HPDE6-E6E7 (cell line): Measurements from ENCODE around the gene MICAL3.
A peak's percentile ranks its signal among the peaks of the same experiment; 100 is the strongest.
"Not testable (repeated sequence)": the region's sequence is repeated elsewhere in the genome, so short reads cannot be mapped to it uniquely, and the experiment has no call there.

ENCODE experiments used
- DNase-seq: peaks from one replicate; pipeline ENCODE4 v3.0.0; 2011; ENCODE audit warnings: missing footprints; ENCODE audit errors: extremely low spot score

Gene MICAL3

DNA sequence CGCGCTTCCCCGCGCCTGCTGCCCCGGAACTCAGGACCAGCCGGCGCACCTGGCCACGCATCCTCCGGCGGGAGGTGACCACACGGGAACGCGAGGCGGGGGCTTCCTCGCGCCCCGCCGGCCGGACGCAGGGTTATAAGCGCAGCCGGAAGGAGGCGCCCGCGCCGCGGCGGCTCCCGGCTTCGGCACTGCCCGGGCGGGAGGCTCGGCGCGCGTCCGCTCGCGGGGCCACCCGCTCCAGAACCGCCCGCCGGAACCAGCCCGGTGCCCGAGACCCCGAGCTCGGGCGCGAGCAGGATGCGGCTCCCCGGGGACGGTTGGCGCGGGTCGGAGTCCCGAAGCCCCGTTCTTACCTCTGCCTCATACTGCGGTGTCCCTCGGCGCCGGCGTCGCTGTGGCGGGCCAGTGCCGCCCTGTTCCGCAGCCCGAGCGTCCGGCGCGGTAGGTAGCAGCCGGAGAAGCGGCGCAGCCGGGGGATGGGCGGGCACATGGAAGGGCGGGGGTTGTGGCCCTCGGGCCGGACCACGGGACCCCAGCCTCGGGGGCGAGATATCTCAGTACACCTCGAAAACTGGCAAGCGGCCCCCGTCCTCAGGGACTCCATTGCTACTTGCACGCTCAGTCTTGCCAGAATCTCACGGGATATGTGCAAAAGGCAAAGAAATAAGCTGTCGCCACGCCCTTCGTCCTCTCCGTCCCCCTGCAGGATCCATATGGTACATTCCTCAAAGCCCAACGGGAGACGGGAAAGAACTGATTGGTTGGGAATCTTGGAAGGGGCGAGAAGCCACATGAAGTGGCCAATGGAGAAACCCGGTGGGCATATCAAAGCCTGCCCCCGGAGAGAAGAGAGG lies 23.1 kb downstream of the MICAL3 start:
- peak; percentile 98 for DNase-seq

- DNase-seq = no peak
Measured at GRCh38 chr22:18000441-18001039, 23.8 kb downstream of the MICAL3 start.

GRCh38 chr22:17999851-18000250 lies 24.5 kb downstream of the MICAL3 start:
- DNase-seq = no peak

DNA sequence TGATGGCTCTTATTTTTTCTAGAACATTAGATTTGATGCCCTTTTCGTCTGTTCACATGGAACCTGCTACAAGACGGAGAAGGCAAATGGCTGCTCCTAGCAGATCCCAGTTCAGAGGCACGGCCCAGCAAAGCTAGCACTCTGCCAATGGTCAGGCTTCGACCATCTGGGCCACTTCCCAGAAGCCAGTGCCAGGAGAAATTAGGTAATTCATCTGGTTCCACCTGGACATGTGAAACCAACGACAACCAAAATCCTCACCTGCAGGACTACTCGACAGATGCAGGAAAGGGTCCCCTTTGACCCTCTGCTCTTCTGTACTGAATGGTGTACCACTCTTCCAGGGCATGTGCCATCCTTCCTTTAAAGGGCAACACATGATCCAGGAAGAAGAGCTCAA lies 25.4 kb downstream of the MICAL3 start:
- DNase-seq = no peak

- DNase-seq = no peak
Measured at GRCh38 chr22:17997456-17997855, 26.9 kb downstream of the MICAL3 start.

GRCh38 chr22:17995256-17995655 lies 29.1 kb downstream of the MICAL3 start:
- DNase-seq = not testable (repeated sequence)

GRCh38 chr22:17994424-17995108 lies 29.8 kb downstream of the MICAL3 start:
- DNase-seq = no peak

GRCh38 chr22:17992976-17993375 lies 31.4 kb downstream of the MICAL3 start:
- not testable (repeated sequence) for DNase-seq

- not testable (repeated sequence) for DNase-seq
Measured at GRCh38 chr22:17991992-17992391, 32.4 kb downstream of the MICAL3 start.

DNA sequence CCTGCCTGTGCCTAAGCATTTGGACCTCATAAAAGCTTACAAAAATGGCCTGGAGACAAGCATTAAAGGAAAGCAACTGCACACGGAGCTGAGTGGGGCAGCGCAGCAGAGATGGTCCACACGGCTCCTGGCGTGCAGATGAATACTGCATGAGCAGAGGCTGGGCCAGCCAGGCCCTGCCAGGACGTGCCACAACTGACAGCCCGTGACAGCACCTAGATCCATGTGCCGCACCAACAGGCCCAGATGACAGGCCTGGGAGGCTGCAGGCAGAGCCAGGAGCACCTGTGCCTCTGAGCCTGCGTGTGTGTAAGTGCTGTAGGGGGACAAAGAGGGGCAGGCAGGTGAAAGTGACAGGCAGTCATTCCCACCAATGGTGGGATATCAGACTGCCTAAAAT lies 33.4 kb downstream of the MICAL3 start:
- no peak for DNase-seq

- no peak for DNase-seq
Measured at GRCh38 chr22:17990147-17990546, 34.2 kb downstream of the MICAL3 start.

DNA sequence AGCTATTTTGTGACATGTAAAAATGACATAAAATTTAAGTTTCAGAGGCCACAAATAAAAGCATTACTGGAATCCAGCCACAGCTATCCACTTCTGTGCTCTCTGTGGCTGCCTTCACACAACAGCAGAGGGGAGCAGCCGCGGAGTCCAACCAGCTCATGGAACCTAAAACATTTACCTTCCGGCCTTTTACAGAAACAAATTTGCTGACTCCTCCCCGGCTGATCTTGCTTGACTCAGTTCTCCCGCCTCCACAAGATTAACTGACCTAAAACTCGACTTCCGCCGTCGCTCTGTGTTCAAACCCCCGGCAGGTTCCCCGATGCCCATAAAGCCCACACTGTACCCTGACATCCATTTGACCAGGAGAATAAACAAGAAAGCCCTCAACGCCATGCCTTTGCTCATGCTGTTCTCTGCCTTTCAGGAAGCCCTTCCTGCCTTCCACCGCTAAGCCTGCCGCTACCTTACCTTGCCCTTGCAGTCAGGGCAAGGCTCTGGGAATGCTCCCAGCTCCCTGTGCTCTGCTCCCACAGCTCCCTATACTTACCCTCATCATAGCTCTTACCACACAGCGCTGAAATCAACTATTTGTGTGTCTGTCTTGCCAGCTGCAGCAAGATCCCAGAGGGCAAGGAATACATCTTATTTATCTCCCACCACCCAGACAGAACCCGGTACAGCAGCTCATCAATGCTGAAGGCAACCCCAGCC lies 35.4 kb downstream of the MICAL3 start:
- no peak for DNase-seq

GRCh38 chr22:17985606-17986005 lies 38.8 kb downstream of the MICAL3 start:
- no peak for DNase-seq

DNA sequence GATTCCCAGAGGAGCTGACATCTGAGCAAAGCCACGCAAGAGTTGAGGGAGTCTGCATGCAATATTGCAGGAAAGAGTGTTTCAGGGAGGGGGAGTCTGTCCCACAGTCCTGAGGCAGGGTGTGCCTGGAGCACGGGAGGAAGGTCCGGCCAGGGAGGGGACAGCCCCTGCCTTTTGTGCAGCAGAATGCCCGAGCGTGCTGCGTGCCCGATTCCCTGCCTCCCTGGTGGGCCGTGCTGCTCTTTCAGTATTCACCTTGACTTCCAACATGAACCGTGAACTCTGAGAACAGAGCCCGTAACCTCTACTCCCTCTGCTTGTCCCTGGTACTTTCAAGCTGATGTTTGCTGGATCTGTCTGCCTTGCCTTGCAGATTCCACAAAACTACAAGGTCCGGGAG lies 39.3 kb downstream of the MICAL3 start:
- DNase-seq = not testable (repeated sequence)

- DNase-seq = no peak
Measured at GRCh38 chr22:17984114-17984513, 40.2 kb downstream of the MICAL3 start.

- no peak for DNase-seq
Measured at GRCh38 chr22:17982572-17983141, 41.7 kb downstream of the MICAL3 start.

DNA sequence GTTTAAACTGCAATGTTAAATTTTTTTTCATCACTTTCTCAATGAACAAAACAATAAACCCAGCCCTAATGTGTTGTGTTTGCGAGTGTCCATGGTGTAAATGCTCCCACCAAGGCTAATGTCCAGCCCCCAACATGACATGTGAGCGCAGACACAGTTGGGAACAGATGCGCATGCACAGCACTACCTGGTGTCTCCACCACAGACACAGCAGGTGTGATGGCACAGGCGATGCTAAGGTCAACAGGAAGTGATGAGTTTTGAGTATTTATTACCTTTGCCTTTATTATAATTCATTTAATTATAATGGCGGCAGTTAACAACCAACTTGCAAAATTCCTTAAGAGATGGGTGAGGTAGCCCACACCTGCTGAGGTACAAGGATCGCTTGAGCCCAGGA lies 42.9 kb downstream of the MICAL3 start:
- no peak for DNase-seq

- DNase-seq = no peak
Measured at GRCh38 chr22:17980638-17981051, 43.7 kb downstream of the MICAL3 start.

DNA sequence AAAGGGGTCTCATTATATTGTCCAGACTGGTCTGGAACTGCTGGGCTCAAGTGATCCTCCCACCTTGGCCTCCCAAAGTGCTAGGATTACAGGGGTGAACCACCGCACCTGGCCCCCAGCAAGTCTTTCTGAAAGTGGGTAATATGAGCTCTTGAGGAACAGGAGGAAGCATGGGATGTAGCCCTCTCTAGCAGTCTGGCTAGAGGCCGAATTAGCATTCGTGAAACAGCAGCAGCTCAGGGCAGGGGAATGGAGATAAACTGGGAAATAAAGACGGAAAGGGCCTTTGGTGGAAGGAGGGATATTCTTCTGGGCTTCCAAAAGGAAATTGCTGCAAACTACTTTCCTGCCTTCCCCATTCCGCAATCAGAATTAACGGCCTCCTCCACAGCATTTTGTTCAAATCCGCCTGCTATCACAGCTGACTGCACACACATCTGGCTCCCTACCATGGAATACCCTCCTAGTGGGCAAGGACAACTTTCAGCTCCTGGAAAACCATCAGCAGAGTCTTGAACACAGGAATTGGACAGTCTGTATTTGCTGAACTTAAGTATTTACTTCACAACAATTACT lies 44.3 kb downstream of the MICAL3 start:
- no peak for DNase-seq

- no peak for DNase-seq
Measured at GRCh38 chr22:17978027-17978426, 46.3 kb downstream of the MICAL3 start.

DNA sequence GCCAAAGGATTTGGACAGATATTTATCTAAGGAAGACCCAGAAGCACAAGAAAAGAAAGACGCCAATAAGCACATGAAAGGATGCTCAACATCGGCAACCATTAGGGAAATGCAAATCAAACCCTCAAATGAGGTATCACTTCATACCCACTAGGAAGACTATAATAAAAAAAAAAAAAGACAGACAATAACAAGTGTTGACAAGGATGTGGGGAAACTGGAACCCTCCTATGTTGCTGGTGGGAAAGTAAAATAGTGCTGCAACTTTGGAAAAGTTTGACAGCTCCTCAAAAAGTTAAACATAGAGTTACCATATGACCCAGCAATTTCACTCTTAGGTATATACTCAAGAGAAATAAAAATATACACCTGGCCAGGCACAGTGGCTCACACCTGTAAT lies 47.0 kb downstream of the MICAL3 start:
- DNase-seq = no peak
